HEK293 (cell line): ENCODE measurements around the gene BPNT1.
"Not testable (repeated sequence)": the region's sequence is repeated elsewhere in the genome, so short reads cannot be mapped to it uniquely, and the experiment has no call there.

Experiments used
- CTCF ChIA-PET: fragments of 350-600 bp; formaldehyde crosslinking; extraction: SDS; loops from one replicate; lab custom pipeline; 2021; ENCODE audit warnings: antibody characterized with exemption; lab: Yijun Ruan, JAX
- POLR2A ChIA-PET: fragments of 300-600 bp; formaldehyde crosslinking; extraction: SDS; loops from one replicate; lab custom pipeline; 2020; ENCODE audit warnings: antibody characterized with exemption, inconsistent platforms; lab: Yijun Ruan, JAX
- H3K27ac ChIP-seq: fragments of 200-500 bp; sonication (Bioruptor generic); 2 replicates; pipeline ENCODE4 v1.5.1; 2014; ENCODE audit warnings: low read depth, low read length, control low read depth, inconsistent platforms; ENCODE audit errors: extremely low read depth
- H3K36me3 ChIP-seq, 2 experiments: fragments of 200-500 bp in 1 of 2; sonication (Bioruptor generic) in 1 of 2; 1 replicate in 1 of 2; 2 replicates in 1 of 2; pipeline ENCODE4 v1.5.1; 2014 to 2017; ENCODE audit warnings: inconsistent platforms in 2 of 2, low read length in 2 of 2; ENCODE audit not compliant: control insufficient read depth in 2 of 2, insufficient read depth in 1 of 2
- H3K4me1 ChIP-seq: fragments of 200-500 bp; sonication (Bioruptor generic); 2 replicates; pipeline ENCODE4 v1.5.1; 2014; ENCODE audit warnings: mild to moderate bottlenecking, low read length, inconsistent platforms; ENCODE audit not compliant: control insufficient read depth, insufficient read depth
- H3K4me3 ChIP-seq: 2 replicates; pipeline ENCODE4 v1.5.1; 2011; ENCODE audit warnings: low read depth, mild to moderate bottlenecking, control low read depth, low read length, moderate library complexity
- H3K9me3 ChIP-seq: fragments of 200-500 bp; sonication (Bioruptor generic); 2 replicates; pipeline ENCODE4 v1.5.1; 2014; ENCODE audit warnings: low read depth, low read length, inconsistent platforms; ENCODE audit not compliant: control insufficient read depth, insufficient read depth
- EGR2 ChIP-seq: fragments of 450-650 bp; formaldehyde crosslinking; IDR thresholded peaks from 2 replicates; pipeline ENCODE4 v1.5.1; 2016; ENCODE audit warnings: low read depth, missing biosample characterization, missing genetic modification characterization
- RBAK ChIP-seq: fragments of 450-650 bp; formaldehyde crosslinking; IDR thresholded peaks from 2 replicates; pipeline ENCODE4 v1.5.1; 2016; ENCODE audit warnings: missing biosample characterization, missing genetic modification characterization
- SCRT1 ChIP-seq: fragments of 450-650 bp; formaldehyde crosslinking; IDR thresholded peaks from 2 replicates; pipeline ENCODE4 v1.5.1; 2016; ENCODE audit warnings: missing biosample characterization, missing genetic modification characterization, borderline replicate concordance
- SCRT2 ChIP-seq: fragments of 450-650 bp; formaldehyde crosslinking; IDR thresholded peaks from 2 replicates; pipeline ENCODE4 v1.5.1; 2016; ENCODE audit warnings: missing biosample characterization, missing genetic modification characterization
- SP3 ChIP-seq: fragments of 450-650 bp; formaldehyde crosslinking; IDR thresholded peaks from 2 replicates; pipeline ENCODE4 v1.5.1; 2016; ENCODE audit warnings: missing biosample characterization, missing genetic modification characterization
- ZEB2 ChIP-seq: fragments of 450-650 bp; formaldehyde crosslinking; IDR thresholded peaks from 2 replicates; pipeline ENCODE4 v1.5.1; 2016; ENCODE audit warnings: missing biosample characterization, missing genetic modification characterization
- ZFP37 ChIP-seq: fragments of 450-650 bp; formaldehyde crosslinking; IDR thresholded peaks from 2 replicates; pipeline ENCODE4 v1.5.1; 2016; ENCODE audit warnings: missing biosample characterization, missing genetic modification characterization
- ZNF132 ChIP-seq: fragments of 450-650 bp; formaldehyde crosslinking; IDR thresholded peaks from 2 replicates; pipeline ENCODE4 v1.5.1; 2017; ENCODE audit warnings: missing biosample characterization, missing genetic modification characterization, borderline replicate concordance
- ZNF133 ChIP-seq: fragments of 450-650 bp; formaldehyde crosslinking; IDR thresholded peaks from 2 replicates; pipeline ENCODE4 v1.5.1; 2016; ENCODE audit warnings: missing biosample characterization, missing genetic modification characterization
- ZNF155 ChIP-seq: fragments of 450-650 bp; formaldehyde crosslinking; IDR thresholded peaks from 2 replicates; pipeline ENCODE4 v1.5.1; 2016; ENCODE audit warnings: missing biosample characterization, missing genetic modification characterization
- ZNF274 ChIP-seq, 2 experiments: fragments of 200-500 bp in 1 of 2; fragments of 450-650 bp in 1 of 2; sonication (Bioruptor generic) in 1 of 2; formaldehyde crosslinking in 1 of 2; IDR thresholded peaks; 2 replicates each; pipeline versions ENCODE4 v1.5.1 to v1.6.1; 2014 to 2016; ENCODE audit warnings: borderline replicate concordance in 1 of 2, inconsistent platforms in 1 of 2, low read length in 1 of 2, missing biosample characterization in 1 of 2, missing genetic modification characterization in 1 of 2
- ZNF311 ChIP-seq: fragments of 450-650 bp; formaldehyde crosslinking; IDR thresholded peaks from 2 replicates; pipeline ENCODE4 v1.5.1; 2017; ENCODE audit warnings: missing biosample characterization, missing genetic modification characterization, borderline replicate concordance
- ZNF341 ChIP-seq: fragments of 450-650 bp; formaldehyde crosslinking; IDR thresholded peaks from 2 replicates; pipeline ENCODE4; 2016; ENCODE audit warnings: low read depth, missing biosample characterization, missing genetic modification characterization
- ZNF501 ChIP-seq: fragments of 450-650 bp; formaldehyde crosslinking; IDR thresholded peaks from 2 replicates; pipeline ENCODE4 v1.5.1; 2016; ENCODE audit warnings: missing biosample characterization, missing genetic modification characterization
- ZNF560 ChIP-seq: fragments of 450-650 bp; formaldehyde crosslinking; IDR thresholded peaks from 2 replicates; pipeline ENCODE4 v1.5.1; 2017; ENCODE audit warnings: missing biosample characterization, missing genetic modification characterization, borderline replicate concordance
- ZNF596 ChIP-seq: fragments of 450-650 bp; IDR thresholded peaks from 2 replicates; pipeline ENCODE4 v1.5.0; 2018; ENCODE audit warnings: missing biosample characterization, mild to moderate bottlenecking, missing genetic modification characterization, moderate library complexity
- ZNF600 ChIP-seq: fragments of 450-650 bp; formaldehyde crosslinking; IDR thresholded peaks from 2 replicates; pipeline ENCODE4 v1.5.1; 2016; ENCODE audit warnings: missing biosample characterization, missing genetic modification characterization
- ZNF626 ChIP-seq: fragments of 450-650 bp; sonication (Bioruptor Pico); formaldehyde crosslinking; IDR thresholded peaks from 2 replicates; pipeline ENCODE4 v1.5.1; 2018; ENCODE audit warnings: missing biosample characterization, missing genetic modification characterization, inconsistent platforms
- ZNF747 ChIP-seq: fragments of 450-650 bp; formaldehyde crosslinking; IDR thresholded peaks from 2 replicates; pipeline ENCODE4 v1.5.1; 2016; ENCODE audit warnings: missing biosample characterization, missing genetic modification characterization
- ZNF792 ChIP-seq: fragments of 450-650 bp; formaldehyde crosslinking; IDR thresholded peaks from 2 replicates; pipeline ENCODE4 v1.5.1; 2016; ENCODE audit warnings: missing biosample characterization, missing genetic modification characterization
- TF ChIP-seq, protein P1 (sequence below): fragments of 450-650 bp; formaldehyde crosslinking; IDR thresholded peaks from 2 replicates; pipeline ENCODE4 v1.5.1; 2016; ENCODE audit warnings: missing biosample characterization, missing genetic modification characterization
- TF ChIP-seq, protein P2 (sequence below): fragments of 450-650 bp; formaldehyde crosslinking; IDR thresholded peaks from 2 replicates; pipeline ENCODE4 v1.5.1; 2016; ENCODE audit warnings: missing biosample characterization, missing genetic modification characterization
- TF ChIP-seq, protein P3 (sequence below): fragments of 450-650 bp; formaldehyde crosslinking; IDR thresholded peaks from 2 replicates; pipeline ENCODE4 v1.5.1; 2016; ENCODE audit warnings: missing biosample characterization, missing genetic modification characterization

Gene BPNT1

DNA sequence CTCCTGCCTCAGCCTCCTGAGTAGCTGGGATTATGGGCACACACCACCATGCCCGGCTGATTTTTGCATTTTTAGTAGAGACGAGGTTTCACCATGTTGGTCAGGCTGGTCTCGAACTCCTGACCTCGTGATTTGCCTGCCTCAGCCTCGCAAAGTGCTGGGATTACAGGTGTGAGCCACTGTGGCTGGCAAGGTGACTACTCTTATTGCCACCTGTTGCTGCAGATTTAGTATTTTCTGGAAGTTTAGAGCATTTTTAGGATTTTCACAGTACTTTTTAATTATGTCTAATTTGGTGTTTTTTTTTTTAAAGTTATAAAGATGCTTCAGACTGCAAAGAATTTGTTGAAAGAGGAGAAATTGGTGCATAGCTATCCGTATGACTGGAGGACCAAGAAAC is 20.9 kb upstream of the BPNT1 start:
- TF ChIP-seq SCRT1 (tag by site-specific recombination) (peak; percentile 83), SCRT2 (tag by site-specific recombination) (peak; percentile 86)
- POLR2A ChIA-PET = interaction anchor here (1.2 kb wide), 1 partner anchor 13 kb away, joined by 3 read pairs; no protein-coding TSS in a partner anchor

DNA sequence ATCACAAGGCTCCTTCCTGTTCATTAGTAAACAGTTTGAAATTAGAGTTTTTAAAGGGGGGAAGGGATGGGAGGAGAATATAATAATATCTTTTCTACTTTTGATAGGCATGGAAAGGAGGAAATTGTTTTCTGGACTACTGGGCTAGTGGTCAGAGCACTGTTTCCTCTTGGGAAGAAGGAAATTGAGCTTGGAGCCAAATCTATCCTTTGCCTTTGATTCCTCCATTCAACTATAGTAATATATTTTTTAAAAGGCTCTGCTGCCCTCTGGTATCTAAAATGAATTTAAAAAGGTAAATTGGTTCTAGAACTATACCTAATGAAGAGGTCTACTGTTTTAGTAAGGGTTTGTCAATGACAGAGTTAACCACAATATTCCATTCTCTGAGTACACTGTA is 10.2 kb upstream of the BPNT1 start:
- TF ChIP-seq ZNF133 (tag by site-specific recombination) = no peak
- TF ChIP-seq EGR2 (tag by site-specific recombination) = no peak
- TF ChIP-seq, all 188 proteins: peak for 0
- Histone ChIP-seq H3K36me3 (peaks cover 77 to 81% of the 10 kb centered on the region in 2 experiments), H3K9me3 (no peaks in the 10 kb centered on the region), H3K4me3 (no peak overlapping the region), H3K27ac (no peak overlapping the region), H3K4me1 (no peaks in the 10 kb centered on the region)
- CTCF ChIA-PET = interaction anchor here (0.7 to 1.7 kb wide), 4 partner anchors 12 to 56 kb away, joined by 3 to 4 read pairs (median 4); no protein-coding TSS in a partner anchor
- POLR2A ChIA-PET = interaction anchor here (1.4 kb wide), 1 partner anchor 10 kb away, joined by 5 read pairs; the partner anchor contains the start of gene BPNT1

More for the DNA sequence above, 20.9 kb upstream of the BPNT1 start:
- CTCF ChIA-PET, H3K4me3 ChIP-seq, H3K4me1 ChIP-seq, H3K9me3 ChIP-seq, H3K27ac ChIP-seq: not testable (repeated sequence)
- peaks cover 58 to 81% of the 10 kb centered on the region in 2 experiments for H3K36me3 ChIP-seq

DNA sequence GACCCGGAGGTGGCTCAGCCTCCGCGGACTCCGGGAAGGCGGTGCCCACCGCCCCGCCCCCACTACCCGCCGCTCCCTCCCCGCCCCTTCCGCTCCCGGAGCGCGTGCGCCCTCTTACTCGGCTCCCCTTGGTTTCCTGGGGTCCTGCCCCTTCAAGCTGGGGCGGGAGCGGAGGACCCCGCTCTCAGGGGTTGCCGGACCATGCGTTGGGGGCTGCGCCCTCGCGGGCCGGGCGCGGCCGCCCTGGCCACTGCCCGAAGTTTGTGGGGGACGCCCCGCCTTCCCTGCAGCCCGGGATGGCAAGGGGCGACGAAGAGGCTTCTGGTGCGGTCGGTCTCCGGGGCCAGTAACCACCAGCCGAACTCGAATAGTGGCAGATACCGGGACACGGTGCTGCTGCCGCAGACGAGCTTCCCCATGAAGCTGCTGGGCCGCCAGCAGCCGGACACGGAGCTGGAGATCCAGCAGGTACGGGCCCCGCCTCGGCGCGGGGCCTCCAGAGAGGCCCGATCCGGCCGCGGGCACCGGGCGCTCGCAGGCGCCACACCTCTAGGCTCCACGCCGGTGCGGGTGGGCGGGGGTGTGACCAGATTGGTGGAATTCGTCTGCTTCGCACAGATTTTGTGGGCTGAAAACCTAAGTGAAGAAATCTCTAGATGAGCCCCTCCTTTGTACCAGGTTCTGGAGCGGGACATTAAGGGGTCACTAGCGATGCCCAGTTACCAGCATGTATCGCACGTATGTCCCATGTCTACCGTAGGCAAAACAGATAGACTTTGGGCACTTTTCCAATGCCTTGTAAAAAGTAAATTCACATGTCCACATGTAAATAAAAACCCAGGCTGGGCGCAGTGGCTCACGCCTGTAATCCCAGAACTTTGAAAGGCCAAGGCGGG is 4.7 kb upstream of the BPNT1 start, which contains the start of gene IARS2:
Gene IARS2, plus strand, starts transcription at position 117 of the 896 bp plus-strand sequence. Its CDS starts 85 bp downstream, at position 202.
- Histone ChIP-seq H3K27ac (peak within 1 kb of the TSS; percentile 85), H3K4me3 (peak within 1 kb of the TSS; percentile 85), H3K4me1 (no peaks in the 10 kb centered on the region), H3K36me3 (peaks cover 30 to 33% of the 10 kb centered on the region in 2 experiments), H3K9me3 (no peaks in the 10 kb centered on the region)
- POLR2A ChIA-PET = interaction anchor here (0.6 kb wide), 1 partner anchor 19 kb away, joined by 4 read pairs; no protein-coding TSS in a partner anchor
- CTCF ChIA-PET = no interaction called here
- TF ChIP-seq, protein P1, sequence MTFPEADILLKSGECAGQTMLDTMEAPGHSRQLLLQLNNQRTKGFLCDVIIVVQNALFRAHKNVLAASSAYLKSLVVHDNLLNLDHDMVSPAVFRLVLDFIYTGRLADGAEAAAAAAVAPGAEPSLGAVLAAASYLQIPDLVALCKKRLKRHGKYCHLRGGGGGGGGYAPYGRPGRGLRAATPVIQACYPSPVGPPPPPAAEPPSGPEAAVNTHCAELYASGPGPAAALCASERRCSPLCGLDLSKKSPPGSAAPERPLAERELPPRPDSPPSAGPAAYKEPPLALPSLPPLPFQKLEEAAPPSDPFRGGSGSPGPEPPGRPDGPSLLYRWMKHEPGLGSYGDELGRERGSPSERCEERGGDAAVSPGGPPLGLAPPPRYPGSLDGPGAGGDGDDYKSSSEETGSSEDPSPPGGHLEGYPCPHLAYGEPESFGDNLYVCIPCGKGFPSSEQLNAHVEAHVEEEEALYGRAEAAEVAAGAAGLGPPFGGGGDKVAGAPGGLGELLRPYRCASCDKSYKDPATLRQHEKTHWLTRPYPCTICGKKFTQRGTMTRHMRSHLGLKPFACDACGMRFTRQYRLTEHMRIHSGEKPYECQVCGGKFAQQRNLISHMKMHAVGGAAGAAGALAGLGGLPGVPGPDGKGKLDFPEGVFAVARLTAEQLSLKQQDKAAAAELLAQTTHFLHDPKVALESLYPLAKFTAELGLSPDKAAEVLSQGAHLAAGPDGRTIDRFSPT (tag by site-specific recombination) = peak; percentile 92
- TF ChIP-seq, protein P2, sequence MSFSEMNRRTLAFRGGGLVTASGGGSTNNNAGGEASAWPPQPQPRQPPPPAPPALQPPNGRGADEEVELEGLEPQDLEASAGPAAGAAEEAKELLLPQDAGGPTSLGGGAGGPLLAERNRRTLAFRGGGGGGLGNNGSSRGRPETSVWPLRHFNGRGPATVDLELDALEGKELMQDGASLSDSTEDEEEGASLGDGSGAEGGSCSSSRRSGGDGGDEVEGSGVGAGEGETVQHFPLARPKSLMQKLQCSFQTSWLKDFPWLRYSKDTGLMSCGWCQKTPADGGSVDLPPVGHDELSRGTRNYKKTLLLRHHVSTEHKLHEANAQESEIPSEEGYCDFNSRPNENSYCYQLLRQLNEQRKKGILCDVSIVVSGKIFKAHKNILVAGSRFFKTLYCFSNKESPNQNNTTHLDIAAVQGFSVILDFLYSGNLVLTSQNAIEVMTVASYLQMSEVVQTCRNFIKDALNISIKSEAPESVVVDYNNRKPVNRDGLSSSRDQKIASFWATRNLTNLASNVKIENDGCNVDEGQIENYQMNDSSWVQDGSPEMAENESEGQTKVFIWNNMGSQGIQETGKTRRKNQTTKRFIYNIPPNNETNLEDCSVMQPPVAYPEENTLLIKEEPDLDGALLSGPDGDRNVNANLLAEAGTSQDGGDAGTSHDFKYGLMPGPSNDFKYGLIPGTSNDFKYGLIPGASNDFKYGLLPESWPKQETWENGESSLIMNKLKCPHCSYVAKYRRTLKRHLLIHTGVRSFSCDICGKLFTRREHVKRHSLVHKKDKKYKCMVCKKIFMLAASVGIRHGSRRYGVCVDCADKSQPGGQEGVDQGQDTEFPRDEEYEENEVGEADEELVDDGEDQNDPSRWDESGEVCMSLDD (tag by site-specific recombination) = peak; percentile 92
- TF ChIP-seq ZNF596 (tag by site-specific recombination) = no peak
- peak; percentile 90 for TF ChIP-seq ZNF501 (tag by site-specific recombination)
- no peak for TF ChIP-seq ZNF132 (tag by site-specific recombination)
- peak; percentile 60; the same call in 1 of the 2 replicates for TF ChIP-seq ZNF341 (tag by site-specific recombination)
- 0 out of 2 replicates have a peak, but pooled peaks have one; percentile 40 for TF ChIP-seq ZNF600 (tag by site-specific recombination)
- 0 out of 2 replicates have a peak, but pooled peaks have one; percentile 79 for TF ChIP-seq ZFP37 (tag by site-specific recombination)
- TF ChIP-seq ZNF155 = no peak
- TF ChIP-seq ZNF274 (IDR thresholded peaks at IDR 0.05; ENCODE audit: low read length) = no peak
- no peak for TF ChIP-seq ZNF274 (tag by site-specific recombination; IDR thresholded peaks at IDR 0.05; ENCODE audit: borderline replicate concordance)
- TF ChIP-seq, protein P3, sequence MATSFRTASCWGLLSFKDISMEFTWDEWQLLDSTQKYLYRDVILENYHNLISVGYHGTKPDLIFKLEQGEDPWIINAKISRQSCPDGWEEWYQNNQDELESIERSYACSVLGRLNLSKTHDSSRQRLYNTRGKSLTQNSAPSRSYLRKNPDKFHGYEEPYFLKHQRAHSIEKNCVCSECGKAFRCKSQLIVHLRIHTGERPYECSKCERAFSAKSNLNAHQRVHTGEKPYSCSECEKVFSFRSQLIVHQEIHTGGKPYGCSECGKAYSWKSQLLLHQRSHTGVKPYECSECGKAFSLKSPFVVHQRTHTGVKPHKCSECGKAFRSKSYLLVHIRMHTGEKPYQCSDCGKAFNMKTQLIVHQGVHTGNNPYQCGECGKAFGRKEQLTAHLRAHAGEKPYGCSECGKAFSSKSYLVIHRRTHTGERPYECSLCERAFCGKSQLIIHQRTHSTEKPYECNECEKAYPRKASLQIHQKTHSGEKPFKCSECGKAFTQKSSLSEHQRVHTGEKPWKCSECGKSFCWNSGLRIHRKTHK = no peak
- TF ChIP-seq SP3 (tag by site-specific recombination) = peak; percentile 73
- no peak for TF ChIP-seq ZNF311 (tag by site-specific recombination)
- TF ChIP-seq ZEB2 = peak; percentile 80
- TF ChIP-seq RBAK (tag by site-specific recombination) = no peak
- TF ChIP-seq ZNF747 = no peak
- no peak for TF ChIP-seq ZNF626 (tag by site-specific recombination)
- TF ChIP-seq ZNF792 (tag by site-specific recombination) = no peak
- no peak for TF ChIP-seq ZNF560 (tag by site-specific recombination)
